KBM-7 (cell line): ENCODE measurements around the gene ARHGDIA.

ENCODE experiments used
- DNase-seq: peaks from one replicate; pipeline ENCODE4 v3.0.0-alpha.2; 2015
- in situ Hi-C: fragments of 300-500 bp; cut with MboI; formaldehyde crosslinking; loops from 2 replicates; pipeline ENCODE4 v1.14.3; 2020; ENCODE audit warnings: low sequenced_read_pairs, low pct_unique_long_range_greater_than_20kb, mixed read lengths

The ARHGDIA gene

GRCh38 chr17:81907219-81908145 is 36.3 kb upstream of the ARHGDIA start:
- no peak for DNase-seq
- in situ Hi-C loops: no loop called here

- in situ Hi-C loops: no loop called here
- DNase-seq: no peak
These were observed 35.5 kb upstream of the ARHGDIA start for GRCh38 chr17:81906476-81907218.

- DNase-seq: no peak
- in situ Hi-C loops: no loop called here
These were observed 34.9 kb upstream of the ARHGDIA start for GRCh38 chr17:81905993-81906392.

- in situ Hi-C loops: no loop called here
- DNase-seq: no peak
These were observed 34.3 kb upstream of the ARHGDIA start for GRCh38 chr17:81905424-81905875.

- DNase-seq: no peak
- in situ Hi-C loops: no loop called here
These were observed 33.7 kb upstream of the ARHGDIA start for GRCh38 chr17:81904600-81905423.

- in situ Hi-C loops: no loop called here
These were observed 32.9 kb upstream of the ARHGDIA start for GRCh38 chr17:81903896-81904599.

GRCh38 chr17:81903415-81903831 is 32.3 kb upstream of the ARHGDIA start:
- in situ Hi-C loops: no loop called here

More at GRCh38 chr17:81903896-81904599, 32.9 kb upstream of the ARHGDIA start:
- DNase-seq: no peak

GRCh38 chr17:81902653-81903414 is 31.7 kb upstream of the ARHGDIA start:
- DNase-seq: no peak
- in situ Hi-C loops: no loop called here

More at GRCh38 chr17:81903415-81903831, 32.3 kb upstream of the ARHGDIA start:
- no peak for DNase-seq

- no peak for DNase-seq
- in situ Hi-C loops: no loop called here
These were observed 31.0 kb upstream of the ARHGDIA start, which contains the start of gene NPB for GRCh38 chr17:81902023-81902652. NPB (plus strand) TSS chr17:81902238; CDS start chr17:81902278, 40 bp downstream.

- DNase-seq: no peak
- in situ Hi-C loops: no loop called here
These were observed 30.3 kb upstream of the ARHGDIA start for GRCh38 chr17:81901167-81902022.

GRCh38 chr17:81900181-81900820 is 29.2 kb upstream of the ARHGDIA start:
- no peak for DNase-seq
- in situ Hi-C loops: no loop called here

- in situ Hi-C loops: no loop called here
- no peak for DNase-seq
These were observed 28.5 kb upstream of the ARHGDIA start for GRCh38 chr17:81899514-81900166.

GRCh38 chr17:81898885-81899284 is 27.7 kb upstream of the ARHGDIA start:
- in situ Hi-C loops: no loop called here
- DNase-seq: no peak

GRCh38 chr17:81898029-81898866 is 27.1 kb upstream of the ARHGDIA start:
- DNase-seq: no peak
- in situ Hi-C loops: no loop called here

- no peak for DNase-seq
- in situ Hi-C loops: no loop called here
These were observed 24.3 kb upstream of the ARHGDIA start for GRCh38 chr17:81895400-81895799.
